Loucy (cell line): ENCODE measurements around the gene LAMA5.

Source experiments
- EZH2phosphoT487 ChIP-seq: fragments of 200-600 bp; IDR thresholded peaks from 2 replicates; pipeline ENCODE4 v1.6.1; 2018; ENCODE audit warnings: antibody characterized with exemption, mild to moderate bottlenecking, moderate library complexity, borderline replicate concordance
- TF ChIP-seq, protein P1 (sequence below): fragments of 200-600 bp; sonication (generic); conservative IDR thresholded peaks from 2 replicates; pipeline ENCODE4 v1.5.1; 2014; ENCODE audit warnings: mild to moderate bottlenecking, antibody characterized with exemption, low read length

DNA sequence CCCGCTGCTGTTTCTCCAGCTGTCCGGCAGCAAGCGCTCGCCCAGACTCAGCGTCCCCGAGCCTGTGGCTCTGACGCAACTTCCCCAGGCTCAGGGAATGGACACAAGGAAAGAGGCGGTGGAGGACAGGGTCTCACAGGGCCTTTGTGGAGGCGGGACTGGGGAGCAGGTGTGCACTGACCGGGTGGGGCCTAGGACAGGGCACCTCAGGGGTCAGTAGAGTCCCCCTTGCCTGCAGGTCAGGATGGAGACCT lies 20.0 kb downstream of the LAMA5 start:
- TF ChIP-seq, protein P1, sequence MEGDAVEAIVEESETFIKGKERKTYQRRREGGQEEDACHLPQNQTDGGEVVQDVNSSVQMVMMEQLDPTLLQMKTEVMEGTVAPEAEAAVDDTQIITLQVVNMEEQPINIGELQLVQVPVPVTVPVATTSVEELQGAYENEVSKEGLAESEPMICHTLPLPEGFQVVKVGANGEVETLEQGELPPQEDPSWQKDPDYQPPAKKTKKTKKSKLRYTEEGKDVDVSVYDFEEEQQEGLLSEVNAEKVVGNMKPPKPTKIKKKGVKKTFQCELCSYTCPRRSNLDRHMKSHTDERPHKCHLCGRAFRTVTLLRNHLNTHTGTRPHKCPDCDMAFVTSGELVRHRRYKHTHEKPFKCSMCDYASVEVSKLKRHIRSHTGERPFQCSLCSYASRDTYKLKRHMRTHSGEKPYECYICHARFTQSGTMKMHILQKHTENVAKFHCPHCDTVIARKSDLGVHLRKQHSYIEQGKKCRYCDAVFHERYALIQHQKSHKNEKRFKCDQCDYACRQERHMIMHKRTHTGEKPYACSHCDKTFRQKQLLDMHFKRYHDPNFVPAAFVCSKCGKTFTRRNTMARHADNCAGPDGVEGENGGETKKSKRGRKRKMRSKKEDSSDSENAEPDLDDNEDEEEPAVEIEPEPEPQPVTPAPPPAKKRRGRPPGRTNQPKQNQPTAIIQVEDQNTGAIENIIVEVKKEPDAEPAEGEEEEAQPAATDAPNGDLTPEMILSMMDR = no peak
- TF ChIP-seq EZH2phosphoT487 = no peak
